Stimulated activated naive B cell treated with anti-CD40 and anti-IgM and Interleukin-4, amounts not matched to agents 10 μg/mL and 1 μg/mL and 100 μg/mL, for 72 hours (primary cell): ENCODE data around the gene COL6A1.

ENCODE experiments used
- ATAC-seq, 2 donors: fragments of 150-1000 bp; cut with Tn5 transposase; replicated peaks; 2 replicates each; pipeline ENCODE4 v1.10.0; 2021; ENCODE audit warnings: moderate library complexity in 1 of 2
- DNase-seq: peaks from one replicate; pipeline ENCODE4 v3.0.0; 2021
- H3K27ac Mint-ChIP-seq: one replicate; pipeline ENCODE4 v1.8.0; 2022; ENCODE audit warnings: mild to moderate bottlenecking, mixed read lengths
- H3K27me3 Mint-ChIP-seq, 2 donors: one replicate each; pipeline ENCODE4 v1.8.0; 2022; ENCODE audit warnings: mixed read lengths in 2 of 2
- H3K36me3 Mint-ChIP-seq, 2 donors: one replicate each; pipeline ENCODE4 v1.8.0; 2022; ENCODE audit warnings: mixed read lengths in 2 of 2, mild to moderate bottlenecking in 1 of 2
- H3K4me1 Mint-ChIP-seq, 2 donors: one replicate each; pipeline ENCODE4 v1.8.0; 2022; ENCODE audit warnings: mixed read lengths in 2 of 2, mild to moderate bottlenecking in 1 of 2
- H3K4me3 Mint-ChIP-seq, 2 donors: one replicate each; pipeline ENCODE4 v1.8.0; 2022; ENCODE audit warnings: mild to moderate bottlenecking in 2 of 2, mixed read lengths in 2 of 2, moderate library complexity in 1 of 2
- H3K9me3 Mint-ChIP-seq, 2 donors: one replicate each; pipeline ENCODE4 v1.8.0; 2022; ENCODE audit warnings: mixed read lengths in 2 of 2, mild to moderate bottlenecking in 1 of 2

Gene COL6A1

DNA sequence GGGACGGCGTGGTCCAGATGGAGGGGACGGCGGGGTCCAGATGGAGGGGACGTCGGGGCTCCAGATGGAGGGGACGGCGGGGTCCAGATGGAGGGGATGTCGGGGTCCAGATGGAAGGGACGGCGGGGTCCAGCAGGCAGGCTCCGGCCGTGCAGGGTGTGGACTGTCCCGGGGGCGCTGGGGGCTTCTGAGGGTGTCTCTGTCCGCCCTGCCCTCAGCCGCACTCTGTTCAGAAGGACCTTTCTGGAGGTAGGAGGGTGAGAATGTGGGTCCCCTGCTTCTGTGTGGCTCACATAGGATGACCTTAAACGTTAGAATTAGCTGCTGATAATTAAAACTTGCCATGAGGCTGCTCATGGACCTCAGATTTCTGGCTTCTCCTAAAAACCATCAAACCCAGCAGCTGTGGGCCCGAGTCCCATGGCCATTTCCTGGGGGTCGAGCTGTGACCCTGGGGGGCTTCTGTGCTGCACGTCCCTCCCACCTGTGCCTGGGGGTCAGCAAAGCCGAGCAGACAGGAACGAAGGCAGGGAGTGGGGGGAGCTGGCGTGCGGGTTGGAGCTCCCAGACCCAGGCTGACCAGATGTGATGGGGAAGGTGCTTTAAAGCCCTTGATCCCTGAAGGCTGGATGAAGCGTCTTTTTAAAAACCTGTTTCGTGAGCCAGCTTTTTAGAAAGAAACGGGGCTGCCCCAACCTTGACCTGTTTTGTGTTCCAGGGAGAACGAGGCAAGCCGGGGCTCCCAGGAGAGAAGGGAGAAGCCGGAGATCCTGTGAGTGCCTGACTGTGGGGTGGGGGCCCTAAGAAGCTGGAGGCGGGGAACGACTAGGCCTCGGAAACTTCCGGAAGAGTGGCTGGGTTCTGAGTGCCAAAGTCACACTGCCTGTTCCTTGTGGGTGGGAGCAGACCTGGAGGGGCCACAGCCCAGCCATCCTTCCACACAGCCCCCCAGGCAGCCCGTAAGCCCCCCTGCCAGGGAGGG lies 7.1 kb downstream of the COL6A1 start:
- Mint-ChIP-seq H3K4me3 (no peak overlapping the region), H3K36me3 (no peaks in the 10 kb centered on the region), H3K27me3 (peaks cover 11 to 14% of the 10 kb centered on the region in 2 donors), H3K27ac (no peak overlapping the region), H3K9me3 (peaks cover 5 to 7% of the 10 kb centered on the region in 2 donors), H3K4me1 (no peaks in the 10 kb centered on the region)
- ATAC-seq (no peak), DNase-seq (no peak)

DNA sequence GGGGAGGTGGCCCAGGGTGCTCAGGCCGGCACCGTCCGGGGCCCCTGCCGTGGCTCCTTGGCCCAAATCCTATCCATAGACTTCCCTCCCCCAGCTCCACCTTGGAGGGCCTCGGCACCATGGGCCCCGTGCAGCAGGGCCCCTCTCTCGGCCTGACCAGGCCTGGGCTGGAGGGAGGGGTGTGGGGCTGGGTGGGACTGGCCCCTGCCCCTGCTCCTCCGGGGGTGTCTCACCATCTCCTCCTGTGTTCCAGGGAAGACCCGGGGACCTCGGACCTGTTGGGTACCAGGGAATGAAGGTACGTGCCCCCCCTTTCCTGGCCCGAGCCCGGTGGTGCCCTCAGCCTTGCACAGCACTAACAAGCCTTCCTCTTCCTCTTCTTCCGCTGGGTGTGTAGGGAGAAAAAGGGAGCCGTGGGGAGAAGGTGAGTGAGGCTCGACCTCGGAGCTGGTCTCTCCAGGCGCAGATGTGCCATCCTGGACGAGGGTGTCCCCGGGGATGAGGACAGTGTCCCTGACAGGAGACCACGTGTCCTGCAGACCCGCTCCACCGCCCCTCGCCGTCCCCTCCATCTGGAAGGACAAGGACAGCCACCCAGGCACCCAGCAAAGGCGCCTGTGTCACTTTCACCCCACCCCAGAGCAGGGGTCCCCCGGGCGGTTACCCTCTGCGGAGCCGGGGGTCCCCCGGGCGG lies 7.9 kb downstream of the COL6A1 start:
- ATAC-seq (no peak), DNase-seq (no peak)
- Mint-ChIP-seq H3K4me3 (no peak overlapping the region), H3K36me3 (no peaks in the 10 kb centered on the region), H3K27ac (no peak overlapping the region), H3K9me3 (peaks cover 4 to 5% of the 10 kb centered on the region in 2 donors), H3K4me1 (no peaks in the 10 kb centered on the region), H3K27me3 (peaks cover 8 to 11% of the 10 kb centered on the region in 2 donors)

DNA sequence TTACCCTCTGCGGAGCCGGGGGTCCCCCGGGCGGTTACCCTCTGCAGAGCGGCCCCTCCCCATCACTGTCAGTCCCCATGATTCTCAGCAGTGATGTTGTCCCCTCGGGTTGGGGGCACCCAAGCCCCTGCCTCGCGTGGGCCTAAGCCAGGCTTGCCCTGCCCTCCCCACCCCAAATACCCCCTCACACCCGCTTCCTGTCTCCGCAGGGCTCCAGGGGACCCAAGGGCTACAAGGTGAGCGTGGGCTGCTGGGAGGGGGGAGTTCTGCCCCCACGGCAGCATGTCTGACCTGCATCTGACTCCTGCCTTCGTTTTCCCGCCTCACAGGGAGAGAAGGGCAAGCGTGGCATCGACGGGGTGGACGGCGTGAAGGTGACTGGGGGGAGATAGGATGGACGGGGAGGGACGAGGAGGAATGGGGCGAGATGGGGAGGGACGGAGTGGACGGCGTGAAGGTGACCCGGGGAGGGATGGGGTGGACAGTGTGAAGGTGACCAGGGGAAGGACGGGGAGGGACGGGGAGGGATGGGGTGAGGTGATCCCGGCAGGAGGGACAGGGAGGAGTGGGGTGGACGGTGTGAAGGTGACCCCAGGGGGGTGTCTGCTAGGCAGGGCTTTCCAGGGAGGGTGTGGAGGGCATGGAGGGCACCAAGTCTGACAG lies 8.6 kb downstream of the COL6A1 start:
- no peak for DNase-seq
- ATAC-seq: no peak
- peaks cover 2 to 4% of the 10 kb centered on the region in 2 donors for H3K27me3 Mint-ChIP-seq
- H3K4me3 Mint-ChIP-seq: no peak overlapping the region
- no peaks in the 10 kb centered on the region for H3K9me3 Mint-ChIP-seq
- no peak overlapping the region for H3K27ac Mint-ChIP-seq
- no peaks in the 10 kb centered on the region for H3K4me1 Mint-ChIP-seq
- H3K36me3 Mint-ChIP-seq: no peaks in the 10 kb centered on the region

- H3K4me1 Mint-ChIP-seq: no peaks in the 10 kb centered on the region
- H3K27ac Mint-ChIP-seq: no peak overlapping the region
- no peaks in the 10 kb centered on the region for H3K36me3 Mint-ChIP-seq
- ATAC-seq (no peak), DNase-seq (no peak)
- H3K9me3 Mint-ChIP-seq: no peaks in the 10 kb centered on the region
- H3K27me3 Mint-ChIP-seq: peaks cover 0 to 3% of the 10 kb centered on the region in 2 donors
- no peak overlapping the region for H3K4me3 Mint-ChIP-seq
These were observed 9.4 kb downstream of the COL6A1 start for GRCh38 chr21:45990741-45991605.

- H3K27me3 Mint-ChIP-seq: peaks cover 0 to 3% of the 10 kb centered on the region in 2 donors
- no peaks in the 10 kb centered on the region for H3K9me3 Mint-ChIP-seq
- no peaks in the 10 kb centered on the region for H3K36me3 Mint-ChIP-seq
- H3K27ac Mint-ChIP-seq: no peak overlapping the region
- H3K4me3 Mint-ChIP-seq: no peak overlapping the region
- DNase-seq: no peak
- no peak for ATAC-seq
- H3K4me1 Mint-ChIP-seq: no peaks in the 10 kb centered on the region
These were observed 10.2 kb downstream of the COL6A1 start for GRCh38 chr21:45991606-45992300.

DNA sequence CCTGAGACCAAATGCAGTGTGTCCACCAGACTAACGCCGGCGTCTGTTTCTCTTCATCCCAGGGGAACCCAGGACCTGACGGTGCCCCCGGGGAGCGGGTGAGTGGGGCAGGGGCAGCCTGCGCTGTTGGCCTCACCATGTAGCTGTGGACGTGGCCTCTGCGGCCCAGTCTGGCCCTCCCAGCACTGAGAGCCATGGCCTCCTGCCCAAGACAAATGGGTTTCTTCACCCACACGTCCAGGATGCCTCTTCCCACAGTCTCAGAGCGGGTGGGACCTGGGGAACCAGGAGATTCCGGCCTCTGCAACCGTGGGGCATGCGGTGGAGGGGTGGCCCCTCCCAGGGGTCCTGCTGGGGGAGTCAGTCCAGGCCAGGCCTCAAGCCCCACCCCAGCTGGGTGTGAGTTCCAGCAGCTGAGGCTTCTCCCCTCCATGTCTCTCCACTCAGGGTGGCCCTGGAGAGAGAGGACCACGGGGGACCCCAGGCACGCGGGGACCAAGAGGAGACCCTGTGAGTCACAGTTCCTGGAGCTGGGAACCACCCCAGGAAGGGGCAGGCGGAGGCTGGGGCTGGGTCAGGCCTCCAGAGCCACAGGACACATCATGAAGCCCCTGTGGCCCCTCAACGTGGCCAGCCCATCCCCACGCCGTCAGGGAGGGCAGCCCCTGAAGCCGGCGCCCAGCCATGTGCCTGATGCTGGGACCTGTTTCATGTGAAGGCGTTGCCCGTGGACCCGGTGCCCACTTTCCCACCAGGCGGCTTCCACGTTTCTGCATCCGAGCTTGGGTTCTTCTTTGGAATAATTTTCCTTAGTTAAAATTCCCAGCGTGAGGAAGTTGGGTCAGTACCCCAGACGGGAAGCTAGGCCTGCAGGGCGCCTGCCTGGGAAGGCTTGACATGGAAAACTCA lies 11.0 kb downstream of the COL6A1 start:
- Mint-ChIP-seq H3K9me3 (no peaks in the 10 kb centered on the region), H3K27ac (no peak overlapping the region), H3K36me3 (no peaks in the 10 kb centered on the region), H3K4me1 (no peaks in the 10 kb centered on the region), H3K4me3 (no peak overlapping the region), H3K27me3 (no peaks in the 10 kb centered on the region)
- ATAC-seq (no peak), DNase-seq (no peak)

GRCh38 chr21:45993210-45994085 lies 11.9 kb downstream of the COL6A1 start:
- no peaks in the 10 kb centered on the region for H3K27me3 Mint-ChIP-seq
- no peak overlapping the region for H3K27ac Mint-ChIP-seq
- H3K9me3 Mint-ChIP-seq: no peaks in the 10 kb centered on the region
- H3K36me3 Mint-ChIP-seq: no peaks in the 10 kb centered on the region
- no peak for DNase-seq
- no peak for ATAC-seq
- H3K4me1 Mint-ChIP-seq: no peaks in the 10 kb centered on the region
- H3K4me3 Mint-ChIP-seq: no peak overlapping the region

DNA sequence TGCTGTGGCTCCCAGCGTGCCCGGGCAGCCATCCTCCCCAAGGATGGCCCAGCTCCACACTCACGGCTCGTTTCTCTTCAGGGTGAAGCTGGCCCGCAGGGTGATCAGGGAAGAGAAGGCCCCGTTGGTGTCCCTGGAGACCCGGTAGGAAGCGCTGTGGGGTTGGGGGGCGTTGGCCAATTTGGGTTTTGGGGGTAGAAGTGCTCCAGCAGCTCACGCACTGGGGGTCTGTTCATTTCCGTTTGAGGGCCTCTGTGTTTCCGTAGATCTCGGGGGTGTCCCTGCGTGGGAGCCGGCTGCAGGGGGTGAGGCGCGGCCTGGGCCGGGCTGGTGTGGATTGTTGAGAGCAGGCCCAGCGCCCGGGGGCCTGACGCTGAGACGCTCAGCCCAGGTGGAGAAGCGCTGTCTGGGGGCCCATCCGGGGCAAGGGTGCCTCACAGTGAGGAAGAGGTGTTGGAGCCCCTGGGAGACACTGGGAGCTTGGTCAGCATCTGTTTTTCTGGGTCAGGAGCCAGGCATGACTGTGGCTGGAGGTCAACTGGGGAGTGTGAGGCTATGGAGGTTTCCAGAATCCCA lies 12.6 kb downstream of the COL6A1 start:
- Mint-ChIP-seq H3K36me3 (no peaks in the 10 kb centered on the region), H3K9me3 (no peaks in the 10 kb centered on the region), H3K27me3 (no peaks in the 10 kb centered on the region), H3K4me1 (no peaks in the 10 kb centered on the region), H3K4me3 (no peak overlapping the region), H3K27ac (no peak overlapping the region)
- DNase-seq: no peak
- ATAC-seq: no peak

- Mint-ChIP-seq H3K4me1 (peaks cover 0 to 2% of the 10 kb centered on the region in 2 donors), H3K9me3 (peaks cover 3 to 5% of the 10 kb centered on the region in 2 donors), H3K27me3 (no peaks in the 10 kb centered on the region), H3K4me3 (no peak overlapping the region), H3K27ac (no peak overlapping the region), H3K36me3 (peaks cover 0 to 4% of the 10 kb centered on the region in 2 donors)
- ATAC-seq: no peak
- no peak for DNase-seq
These were observed 13.5 kb downstream of the COL6A1 start for GRCh38 chr21:45994759-45995685.

DNA sequence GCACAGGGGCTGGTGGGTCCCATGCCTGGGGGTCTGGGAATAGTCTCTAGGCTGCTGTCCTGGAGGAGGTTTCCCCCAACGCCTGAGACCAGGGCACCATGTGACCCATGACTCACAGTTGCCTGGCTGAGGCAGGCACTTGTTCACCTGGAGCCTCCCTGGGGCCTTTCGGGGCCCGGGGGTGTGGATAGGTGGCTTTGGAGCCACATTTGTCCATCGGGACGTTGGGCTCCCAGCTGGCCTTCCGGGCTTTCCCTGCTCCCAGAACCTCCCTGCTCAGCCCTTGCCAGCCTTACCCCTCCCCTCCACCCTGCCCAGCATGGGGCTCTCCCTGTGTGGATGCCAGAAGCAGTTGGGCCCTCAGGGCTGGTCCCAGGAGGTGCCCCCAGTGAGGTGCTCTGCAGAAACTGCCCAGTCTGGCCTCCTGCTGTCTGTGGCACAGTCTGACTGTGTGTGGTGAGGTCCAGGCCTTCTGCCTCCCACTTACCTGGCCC lies 14.2 kb downstream of the COL6A1 start:
- H3K27me3 Mint-ChIP-seq: no peaks in the 10 kb centered on the region

More for the DNA sequence above, 14.2 kb downstream of the COL6A1 start:
- Mint-ChIP-seq H3K4me1 (peaks cover 0 to 2% of the 10 kb centered on the region in 2 donors), H3K27ac (no peak overlapping the region), H3K4me3 (no peak overlapping the region), H3K36me3 (peaks cover 0 to 4% of the 10 kb centered on the region in 2 donors), H3K9me3 (peaks cover 3 to 5% of the 10 kb centered on the region in 2 donors)
- DNase-seq (no peak), ATAC-seq (no peak)
